GM12891 (cell line): ENCODE measurements around the gene NEDD4L.
A peak's percentile ranks its signal among the peaks of the same experiment; 100 is the strongest.

Experiments used
- DNase-seq: peaks from one replicate; pipeline ENCODE4 v3.0.0; 2011; ENCODE audit warnings: low spot score; ENCODE audit not compliant: insufficient read length
- FAIRE-seq: peaks from 2 replicates; lab custom pipeline; 2011; peaks lifted over from hg19 to GRCh38; lab: Jason Lieb, UNC
- PAX5 ChIP-seq: IDR thresholded peaks from 2 replicates; pipeline ENCODE4 v1.6.1; 2011; ENCODE audit warnings: low read length, moderate library complexity, mild to moderate bottlenecking; ENCODE audit not compliant: insufficient read depth, severe bottlenecking
- POLR2A ChIP-seq: IDR thresholded peaks from 2 replicates; pipeline ENCODE4 v1.6.1; 2011; ENCODE audit warnings: low read depth, low read length, control low read depth
- POLR2AphosphoS5 ChIP-seq: IDR thresholded peaks from 2 replicates; pipeline ENCODE4 v1.6.1; 2011; ENCODE audit warnings: low read depth, low read length, control low read depth
- POU2F2 ChIP-seq: IDR thresholded peaks from 2 replicates; pipeline ENCODE4 v1.6.1; 2011; ENCODE audit warnings: low read depth, mild to moderate bottlenecking, control low read depth, low read length, moderate library complexity
- SPI1 ChIP-seq: IDR thresholded peaks from 2 replicates; pipeline ENCODE4 v1.6.1; 2011; ENCODE audit warnings: low read depth, low read length, control low read depth
- TAF1 ChIP-seq: IDR thresholded peaks from 2 replicates; pipeline ENCODE4 v1.6.1; 2011; ENCODE audit warnings: low read depth, low read length, control low read depth

NEDD4L gene

GRCh38 chr18:58230438-58231179, 186.6 kb downstream of the NEDD4L start:
- TF ChIP-seq POLR2A (no peak), POLR2AphosphoS5 (no peak), POU2F2 (no peak; the same call in 1 of the 2 replicates), PAX5 (no peak), SPI1 (no peak), TAF1 (no peak)
- FAIRE-seq: peak; percentile 72
- DNase-seq: no peak

- no peak for FAIRE-seq
- DNase-seq: no peak
- no peak for TF ChIP-seq PAX5
Measured at GRCh38 chr18:58231930-58232329, 187.9 kb downstream of the NEDD4L start.

GRCh38 chr18:58232668-58233067, 188.6 kb downstream of the NEDD4L start:
- DNase-seq: no peak
- no peak for TF ChIP-seq POU2F2
- no peak for TF ChIP-seq POLR2AphosphoS5
- no peak for TF ChIP-seq TAF1
- TF ChIP-seq SPI1: no peak
- no peak for TF ChIP-seq PAX5
- no peak for TF ChIP-seq POLR2A
- no peak for FAIRE-seq

- FAIRE-seq (no peak), DNase-seq (no peak)
- TF ChIP-seq TAF1: no peak
- no peak for TF ChIP-seq POU2F2
- TF ChIP-seq PAX5: no peak
- no peak for TF ChIP-seq POLR2A
- no peak for TF ChIP-seq POLR2AphosphoS5
- TF ChIP-seq SPI1: no peak
Measured at GRCh38 chr18:58234359-58234741, 190.3 kb downstream of the NEDD4L start.

GRCh38 chr18:58235001-58235436, 191.0 kb downstream of the NEDD4L start:
- no peak for DNase-seq
- TF ChIP-seq TAF1: no peak
- TF ChIP-seq POLR2A: no peak
- TF ChIP-seq POLR2AphosphoS5: no peak
- TF ChIP-seq POU2F2: no peak
- FAIRE-seq: no peak

- TF ChIP-seq PAX5 (no peak), TAF1 (no peak), SPI1 (no peak), POLR2AphosphoS5 (no peak), POLR2A (no peak), POU2F2 (no peak)
- no peak for FAIRE-seq
Measured at GRCh38 chr18:58239879-58240278, 195.9 kb downstream of the NEDD4L start.

GRCh38 chr18:58241026-58241679, 197.1 kb downstream of the NEDD4L start:
- FAIRE-seq (no peak), DNase-seq (no peak)
- no peak for TF ChIP-seq TAF1

More at GRCh38 chr18:58239879-58240278, 195.9 kb downstream of the NEDD4L start:
- DNase-seq: no peak

- DNase-seq (no peak), FAIRE-seq (no peak)
- TF ChIP-seq PAX5 (no peak), TAF1 (no peak), POLR2AphosphoS5 (no peak), POU2F2 (no peak), POLR2A (no peak)
Measured at GRCh38 chr18:58241877-58242276, 197.9 kb downstream of the NEDD4L start.

- DNase-seq: no peak
- FAIRE-seq: no peak
- TF ChIP-seq SPI1: no peak
- no peak for TF ChIP-seq POU2F2
- TF ChIP-seq POLR2A: no peak
- TF ChIP-seq POLR2AphosphoS5: no peak
- no peak for TF ChIP-seq TAF1
- no peak for TF ChIP-seq PAX5
Measured at GRCh38 chr18:58242435-58242834, 198.4 kb downstream of the NEDD4L start.

- FAIRE-seq: no peak
- DNase-seq: no peak
- TF ChIP-seq POLR2A: no peak
- no peak for TF ChIP-seq POU2F2
- TF ChIP-seq PAX5: no peak
- no peak for TF ChIP-seq SPI1
- no peak for TF ChIP-seq POLR2AphosphoS5
- no peak for TF ChIP-seq TAF1
Measured at GRCh38 chr18:58242968-58243367, 198.9 kb downstream of the NEDD4L start.
